Activated CD4-positive, CD25-positive, alpha-beta regulatory T cell treated with anti-CD3 and anti-CD28 coated beads, Interleukin-2, amount 50 U/mL, for 72 hours (primary cell): Measurements from ENCODE around the gene ZBTB21.

Experiments used
- DNase-seq: peaks from one replicate; pipeline ENCODE4 v3.0.0; 2021

ZBTB21 gene

GRCh38 chr21:42039470-42039901 lies 29.3 kb upstream of the ZBTB21 start:
- no peak for DNase-seq

- no peak for DNase-seq
Measured at GRCh38 chr21:42038826-42039425, 28.8 kb upstream of the ZBTB21 start.

- no peak for DNase-seq
Measured at GRCh38 chr21:42038393-42038792, 28.2 kb upstream of the ZBTB21 start.

- DNase-seq, result no peak
Measured at GRCh38 chr21:42037943-42038342, 27.8 kb upstream of the ZBTB21 start.

GRCh38 chr21:42037516-42037915 lies 27.4 kb upstream of the ZBTB21 start:
- DNase-seq, result no peak

- DNase-seq, result no peak
Measured at GRCh38 chr21:42036313-42036712, 26.2 kb upstream of the ZBTB21 start.

- no peak for DNase-seq
Measured at GRCh38 chr21:42032968-42033367, 22.8 kb upstream of the ZBTB21 start.

- no peak for DNase-seq
Measured at GRCh38 chr21:42032266-42032665, 22.1 kb upstream of the ZBTB21 start.

- DNase-seq, result no peak
Measured at GRCh38 chr21:42031816-42032215, 21.7 kb upstream of the ZBTB21 start.

GRCh38 chr21:42031241-42031640 lies 21.1 kb upstream of the ZBTB21 start:
- no peak for DNase-seq

- DNase-seq, result no peak
Measured at GRCh38 chr21:42030311-42030710, 20.2 kb upstream of the ZBTB21 start.

- no peak for DNase-seq
Measured at GRCh38 chr21:42028766-42029425, 18.7 kb upstream of the ZBTB21 start.

- DNase-seq, result no peak
Measured at GRCh38 chr21:42027822-42028765, 17.9 kb upstream of the ZBTB21 start.

GRCh38 chr21:42027085-42027821 lies 17.1 kb upstream of the ZBTB21 start:
- no peak for DNase-seq

GRCh38 chr21:42026082-42026435 lies 15.9 kb upstream of the ZBTB21 start:
- DNase-seq, result no peak

GRCh38 chr21:42025376-42026081 lies 15.4 kb upstream of the ZBTB21 start:
- no peak for DNase-seq

GRCh38 chr21:42022906-42023305 lies 12.7 kb upstream of the ZBTB21 start:
- no peak for DNase-seq

GRCh38 chr21:42022091-42022430 lies 11.9 kb upstream of the ZBTB21 start:
- DNase-seq, result no peak

- no peak for DNase-seq
Measured at GRCh38 chr21:42021371-42022090, 11.4 kb upstream of the ZBTB21 start.

- DNase-seq, result no peak
Measured at GRCh38 chr21:42019706-42020105, 9.5 kb upstream of the ZBTB21 start.

- DNase-seq, result no peak
Measured at GRCh38 chr21:42019101-42019605, 9.0 kb upstream of the ZBTB21 start.

- no peak for DNase-seq
Measured at GRCh38 chr21:42017022-42017421, 6.9 kb upstream of the ZBTB21 start.
